Osteoblast (primary cell): ENCODE results near the gene AGBL1. TPM values are rescaled to one million over a fixed set of nuclear protein-coding genes. Genes with fewer than 3 reads are reported as not detected.

Experiments
- DNase-seq: peaks from one replicate; pipeline ENCODE4 v3.0.0; 2011; ENCODE audit warnings: low spot score, mixed read lengths; ENCODE audit not compliant: insufficient read length; ENCODE audit errors: missing footprints
- H2AFZ ChIP-seq: 2 replicates; pipeline ENCODE4 v1.6.0; 2011; ENCODE audit warnings: mild to moderate bottlenecking, low read length
- H3K27ac ChIP-seq: 2 replicates; pipeline ENCODE4 v1.5.1; 2011; ENCODE audit warnings: mild to moderate bottlenecking, low read depth, low read length, moderate library complexity
- H3K27me3 ChIP-seq: 2 replicates; pipeline ENCODE4 v1.6.0; 2012; ENCODE audit warnings: mild to moderate bottlenecking, control low read depth, inconsistent platforms, low read length, moderate library complexity; ENCODE audit not compliant: insufficient read depth
- H3K36me3 ChIP-seq: 2 replicates; pipeline ENCODE4 v1.5.1; 2011; ENCODE audit warnings: mild to moderate bottlenecking, low read length, control low read depth, moderate library complexity; ENCODE audit not compliant: insufficient read depth
- H3K4me1 ChIP-seq: 2 replicates; pipeline ENCODE4 v1.5.1; 2011; ENCODE audit warnings: mild to moderate bottlenecking, low read length, control low read depth, moderate library complexity; ENCODE audit not compliant: insufficient read depth
- H3K4me2 ChIP-seq: 2 replicates; pipeline ENCODE4 v1.6.0; 2011; ENCODE audit warnings: mild to moderate bottlenecking, low read length; ENCODE audit not compliant: insufficient read depth
- H3K4me3 ChIP-seq: fragments of 200-600 bp; sonication (generic); 3 replicates; pipeline ENCODE4 v1.5.1; 2012; ENCODE audit warnings: mild to moderate bottlenecking, low read length, inconsistent platforms; ENCODE audit not compliant: insufficient read depth
- H3K79me2 ChIP-seq: 2 replicates; pipeline ENCODE4 v1.6.0; 2012; ENCODE audit warnings: mild to moderate bottlenecking, low read length, control low read depth, inconsistent platforms; ENCODE audit not compliant: insufficient read depth
- H3K9me3 ChIP-seq: 2 replicates; pipeline ENCODE4 v1.5.1; 2011; ENCODE audit warnings: low read depth, low read length, control low read depth
- H4K20me1 ChIP-seq: 2 replicates; pipeline ENCODE4 v1.6.0; 2012; ENCODE audit warnings: mild to moderate bottlenecking, low read length, control low read depth; ENCODE audit not compliant: insufficient read depth
- CTCF ChIP-seq: IDR thresholded peaks from 2 replicates; pipeline ENCODE4 v1.5.1; 2011; ENCODE audit warnings: mild to moderate bottlenecking, low read depth, low read length, moderate library complexity; ENCODE audit errors: extremely low read depth
- total RNA-seq: library from RNA; depleted of rRNA; stranded (reverse); fragments of >200 nt; gene quantifications from 2 replicates; pipeline ENCODE4 v1.2.3, GENCODE V29; 2012

AGBL1 gene
- total RNA-seq, 1 donor, result not detected

- Histone ChIP-seq H3K9me3 (no peaks in the 10 kb centered on the region), H3K4me2 (no peak overlapping the region), H3K27me3 (no peaks in the 10 kb centered on the region), H3K79me2 (no peaks in the 10 kb centered on the region), H3K27ac (no peak overlapping the region), H2AFZ (no peak overlapping the region), H4K20me1 (no peaks in the 10 kb centered on the region), H3K4me3 (no peak overlapping the region), H3K36me3 (no peaks in the 10 kb centered on the region), H3K4me1 (peaks cover 4% of the 10 kb centered on the region)
- TF ChIP-seq CTCF, result no peak
- DNase-seq, result peak; percentile 21
Measured at GRCh38 chr15:86629409-86630356, 550.0 kb downstream of the AGBL1 start.

- no peak overlapping the region for H3K4me3 ChIP-seq
- no peaks in the 10 kb centered on the region for H4K20me1 ChIP-seq
- no peaks in the 10 kb centered on the region for H3K36me3 ChIP-seq
- H2AFZ ChIP-seq, result no peak overlapping the region
- no peaks in the 10 kb centered on the region for H3K4me1 ChIP-seq
- no peak overlapping the region for H3K27ac ChIP-seq
- TF ChIP-seq CTCF, result no peak
- no peaks in the 10 kb centered on the region for H3K79me2 ChIP-seq
- H3K9me3 ChIP-seq, result no peaks in the 10 kb centered on the region
- no peaks in the 10 kb centered on the region for H3K27me3 ChIP-seq
- DNase-seq, result no peak
- no peak overlapping the region for H3K4me2 ChIP-seq
Measured at GRCh38 chr15:86630946-86631345, 551.3 kb downstream of the AGBL1 start.

- no peak for DNase-seq
- no peak overlapping the region for H3K4me3 ChIP-seq
- H3K4me1 ChIP-seq, result no peaks in the 10 kb centered on the region
- no peak overlapping the region for H2AFZ ChIP-seq
- no peak overlapping the region for H3K4me2 ChIP-seq
- H3K36me3 ChIP-seq, result no peaks in the 10 kb centered on the region
- H3K79me2 ChIP-seq, result no peaks in the 10 kb centered on the region
- no peaks in the 10 kb centered on the region for H4K20me1 ChIP-seq
- no peak for TF ChIP-seq CTCF
- H3K27ac ChIP-seq, result no peak overlapping the region
- H3K9me3 ChIP-seq, result peaks cover 2% of the 10 kb centered on the region
- H3K27me3 ChIP-seq, result no peaks in the 10 kb centered on the region
Measured at GRCh38 chr15:86634146-86634545, 554.5 kb downstream of the AGBL1 start.

GRCh38 chr15:86634992-86635638 is 555.4 kb downstream of the AGBL1 start:
- TF ChIP-seq CTCF, result no peak
- no peak overlapping the region for H3K4me3 ChIP-seq
- no peak overlapping the region for H3K4me2 ChIP-seq
- DNase-seq, result no peak
- H4K20me1 ChIP-seq, result no peaks in the 10 kb centered on the region
- no peak overlapping the region for H3K27ac ChIP-seq
- H3K27me3 ChIP-seq, result no peaks in the 10 kb centered on the region
- no peaks in the 10 kb centered on the region for H3K79me2 ChIP-seq
- H3K9me3 ChIP-seq, result peaks cover 2% of the 10 kb centered on the region
- no peak overlapping the region for H2AFZ ChIP-seq
- H3K4me1 ChIP-seq, result no peaks in the 10 kb centered on the region
- no peaks in the 10 kb centered on the region for H3K36me3 ChIP-seq
